Astrocyte (in vitro differentiated cells and primary cell): Measurements from ENCODE around the gene DPF3.

Experiments used
- EZH2 ChIP-seq: IDR thresholded peaks from 2 replicates; pipeline ENCODE4 v1.6.1; 2012; ENCODE audit warnings: mild to moderate bottlenecking, low read length, inconsistent platforms; ENCODE audit not compliant: insufficient read depth
- TF ChIP-seq, protein P1 (sequence below): IDR thresholded peaks from 2 replicates; pipeline ENCODE4 v1.5.1; 2011; ENCODE audit warnings: low read depth, mild to moderate bottlenecking, inconsistent platforms, low read length, moderate library complexity; ENCODE audit not compliant: insufficient read depth

DNA sequence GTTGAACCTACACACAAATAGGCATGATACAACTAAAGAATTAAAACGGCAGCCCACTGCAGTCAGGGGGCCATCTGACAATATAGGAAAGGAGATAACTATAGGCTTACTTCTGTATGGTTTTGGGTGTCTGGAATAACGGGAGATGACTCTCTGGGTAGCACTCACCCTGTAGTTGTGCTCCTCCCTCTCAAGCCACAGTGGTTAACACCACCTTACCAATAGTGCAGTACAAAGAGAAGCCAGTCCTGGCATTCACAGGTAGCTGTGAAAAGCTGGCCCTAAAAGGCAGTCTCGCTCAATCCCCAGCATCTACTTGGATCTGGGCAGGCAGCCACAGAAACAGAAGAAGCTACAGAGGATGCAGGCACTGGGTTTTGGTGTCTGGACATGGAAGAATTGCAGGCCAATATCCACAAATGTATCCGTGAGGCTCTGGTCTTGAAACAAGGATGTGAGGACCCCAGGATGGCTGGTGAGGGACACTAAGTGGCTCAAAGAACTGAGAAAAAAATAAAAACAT is 93.0 kb downstream of the DPF3 start:
- TF ChIP-seq, protein P1, sequence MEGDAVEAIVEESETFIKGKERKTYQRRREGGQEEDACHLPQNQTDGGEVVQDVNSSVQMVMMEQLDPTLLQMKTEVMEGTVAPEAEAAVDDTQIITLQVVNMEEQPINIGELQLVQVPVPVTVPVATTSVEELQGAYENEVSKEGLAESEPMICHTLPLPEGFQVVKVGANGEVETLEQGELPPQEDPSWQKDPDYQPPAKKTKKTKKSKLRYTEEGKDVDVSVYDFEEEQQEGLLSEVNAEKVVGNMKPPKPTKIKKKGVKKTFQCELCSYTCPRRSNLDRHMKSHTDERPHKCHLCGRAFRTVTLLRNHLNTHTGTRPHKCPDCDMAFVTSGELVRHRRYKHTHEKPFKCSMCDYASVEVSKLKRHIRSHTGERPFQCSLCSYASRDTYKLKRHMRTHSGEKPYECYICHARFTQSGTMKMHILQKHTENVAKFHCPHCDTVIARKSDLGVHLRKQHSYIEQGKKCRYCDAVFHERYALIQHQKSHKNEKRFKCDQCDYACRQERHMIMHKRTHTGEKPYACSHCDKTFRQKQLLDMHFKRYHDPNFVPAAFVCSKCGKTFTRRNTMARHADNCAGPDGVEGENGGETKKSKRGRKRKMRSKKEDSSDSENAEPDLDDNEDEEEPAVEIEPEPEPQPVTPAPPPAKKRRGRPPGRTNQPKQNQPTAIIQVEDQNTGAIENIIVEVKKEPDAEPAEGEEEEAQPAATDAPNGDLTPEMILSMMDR: no peak
- TF ChIP-seq EZH2: no peak
